WI38 (cell line): Measurements from ENCODE around the gene STUM.
"Not testable (repeated sequence)": the region's sequence is repeated elsewhere in the genome, so short reads cannot be mapped to it uniquely, and the experiment has no call there.

Experiments
- H3K4me3 ChIP-seq: 2 replicates; pipeline ENCODE4 v1.5.1; 2011; ENCODE audit warnings: low read depth, mild to moderate bottlenecking, control low read depth, low read length
- CTCF ChIP-seq: IDR thresholded peaks from 2 replicates; pipeline ENCODE4 v1.5.1; 2012; ENCODE audit warnings: low read depth, mild to moderate bottlenecking, control low read depth, low read length

Gene STUM

GRCh38 chr1:226611301-226611700, 62.7 kb downstream of the STUM start:
- no peak for TF ChIP-seq CTCF
- no peak overlapping the region for H3K4me3 ChIP-seq

GRCh38 chr1:226611980-226612379, 63.4 kb downstream of the STUM start:
- H3K4me3 ChIP-seq: not testable (repeated sequence)

GRCh38 chr1:226615876-226616275, 67.3 kb downstream of the STUM start:
- no peak for TF ChIP-seq CTCF
- H3K4me3 ChIP-seq: no peak overlapping the region

GRCh38 chr1:226616636-226617035, 68.1 kb downstream of the STUM start:
- H3K4me3 ChIP-seq: no peak overlapping the region
- no peak for TF ChIP-seq CTCF

- no peak overlapping the region for H3K4me3 ChIP-seq
Measured at GRCh38 chr1:226617109-226617508, 68.5 kb downstream of the STUM start.

GRCh38 chr1:226617719-226618118, 69.2 kb downstream of the STUM start:
- H3K4me3 ChIP-seq: not testable (repeated sequence)

More at GRCh38 chr1:226617109-226617508, 68.5 kb downstream of the STUM start:
- no peak for TF ChIP-seq CTCF

GRCh38 chr1:226618380-226618779, 69.8 kb downstream of the STUM start:
- no peak for TF ChIP-seq CTCF
- H3K4me3 ChIP-seq: no peak overlapping the region

GRCh38 chr1:226619031-226619430, 70.5 kb downstream of the STUM start:
- TF ChIP-seq CTCF: no peak
- H3K4me3 ChIP-seq: no peak overlapping the region

- no peak for TF ChIP-seq CTCF
- no peak overlapping the region for H3K4me3 ChIP-seq
Measured at GRCh38 chr1:226622012-226622411, 73.4 kb downstream of the STUM start.
